OCI-LY3 (cell line): Measurements from ENCODE around the gene BCAR3.
"Not testable (repeated sequence)": the region's sequence is repeated elsewhere in the genome, so short reads cannot be mapped to it uniquely, and the experiment has no call there.

Experiments
- H2AFZ ChIP-seq: fragments of 200-600, 300-600 bp; shearing (Covaris generic); 2 replicates; pipeline ENCODE4 v1.6.0; 2014; ENCODE audit warnings: antibody characterized with exemption, low read depth, low read length
- H3K27ac ChIP-seq: fragments of 200-600, 300-600 bp; sonication (generic); 2 replicates; pipeline ENCODE4 v1.5.1; 2014; ENCODE audit warnings: mild to moderate bottlenecking, low read length, moderate library complexity, mixed read lengths
- H3K27me3 ChIP-seq: fragments of 200-600, 300-600 bp; sonication (generic); 2 replicates; pipeline ENCODE4 v1.6.1; 2014; ENCODE audit warnings: low read depth, low read length, mixed read lengths
- H3K36me3 ChIP-seq: fragments of 200-600, 300-600 bp; sonication (generic); replicated peaks from 2 replicates; pipeline ENCODE3; 2014; ENCODE audit warnings: low read depth, low read length, mixed read lengths
- H3K4me1 ChIP-seq: fragments of 300-600, 200-600 bp; sonication (generic); 2 replicates; pipeline ENCODE4 v1.6.1; 2014; ENCODE audit warnings: low read length, mixed read lengths
- H3K4me2 ChIP-seq: fragments of 200-600, 300-600 bp; sonication (generic); 2 replicates; pipeline ENCODE4 v1.6.1; 2014; ENCODE audit warnings: low read length, mixed read lengths
- H3K4me3 ChIP-seq: fragments of 300-600, 200-600 bp; sonication (generic); 2 replicates; pipeline ENCODE4 v1.5.1; 2014; ENCODE audit warnings: antibody characterized with exemption, mild to moderate bottlenecking, low read length, moderate library complexity
- H3K79me2 ChIP-seq: fragments of 300-600, 200-600 bp; shearing (Covaris generic); 2 replicates; pipeline ENCODE4 v1.6.1; 2014; ENCODE audit warnings: mild to moderate bottlenecking, low read length, mixed read lengths
- H3K9ac ChIP-seq: fragments of 300-600, 200-600 bp; shearing (Covaris generic); 2 replicates; pipeline ENCODE4 v1.6.0; 2014; ENCODE audit warnings: mild to moderate bottlenecking, low read length, moderate library complexity
- H3K9me3 ChIP-seq: fragments of 200-600, 300-600 bp; shearing (Covaris generic); 2 replicates; pipeline ENCODE4 v1.6.1; 2014; ENCODE audit warnings: low read length, mixed read lengths; ENCODE audit not compliant: insufficient read depth
- H4K20me1 ChIP-seq: fragments of 200-600, 300-600 bp; sonication (generic); 2 replicates; pipeline ENCODE4 v1.6.1; 2016; ENCODE audit warnings: low read length, mixed read lengths; ENCODE audit not compliant: insufficient read depth
- CTCF ChIP-seq: fragments of 200-600, 300-600 bp; sonication (generic); IDR thresholded peaks from 2 replicates; pipeline ENCODE4 v1.5.1; 2014; ENCODE audit warnings: antibody characterized with exemption, low read length, low read depth
- EZH2phosphoT487 ChIP-seq: fragments of 200-600 bp; shearing (Covaris generic); IDR thresholded peaks from 2 replicates; pipeline ENCODE4 v1.6.1; 2018; ENCODE audit warnings: antibody characterized with exemption, mixed run types, low read depth

BCAR3 gene

GRCh38 chr1:93675931-93676330 is 5.7 kb downstream of the BCAR3 start:
- no peaks in the 10 kb centered on the region for H3K9me3 ChIP-seq
- H3K27me3 ChIP-seq, result no peaks in the 10 kb centered on the region
- H3K79me2 ChIP-seq, result peaks cover 84% of the 10 kb centered on the region
- no peak overlapping the region for H3K27ac ChIP-seq
- no peak overlapping the region for H3K4me2 ChIP-seq
- peaks cover 15% of the 10 kb centered on the region for H3K4me1 ChIP-seq
- H3K4me3 ChIP-seq, result no peak overlapping the region
- peaks cover 84% of the 10 kb centered on the region for H4K20me1 ChIP-seq
- no peak overlapping the region for H2AFZ ChIP-seq
- peaks cover 67% of the 10 kb centered on the region for H3K36me3 ChIP-seq
- TF ChIP-seq EZH2phosphoT487 (no peak), CTCF (no peak)
- no peak overlapping the region for H3K9ac ChIP-seq

- no peaks in the 10 kb centered on the region for H3K9me3 ChIP-seq
- H3K4me1 ChIP-seq, result peaks cover 14% of the 10 kb centered on the region
- no peak overlapping the region for H3K27ac ChIP-seq
- no peak overlapping the region for H3K4me3 ChIP-seq
- peaks cover 80% of the 10 kb centered on the region for H3K79me2 ChIP-seq
- H3K27me3 ChIP-seq, result no peaks in the 10 kb centered on the region
- H4K20me1 ChIP-seq, result peaks cover 83% of the 10 kb centered on the region
- no peak overlapping the region for H3K4me2 ChIP-seq
- peaks cover 68% of the 10 kb centered on the region for H3K36me3 ChIP-seq
- H2AFZ ChIP-seq, result no peak overlapping the region
- TF ChIP-seq CTCF (no peak), EZH2phosphoT487 (no peak)
- no peak overlapping the region for H3K9ac ChIP-seq
These were observed 6.4 kb downstream of the BCAR3 start for GRCh38 chr1:93675271-93675670.

- Histone ChIP-seq H3K79me2 (peaks cover 75% of the 10 kb centered on the region), H4K20me1 (peaks cover 80% of the 10 kb centered on the region), H3K36me3 (peaks cover 59% of the 10 kb centered on the region)
- H2AFZ ChIP-seq, H3K4me2 ChIP-seq, H3K27ac ChIP-seq, H3K9ac ChIP-seq, H3K9me3 ChIP-seq, H3K4me1 ChIP-seq, H3K27me3 ChIP-seq, H3K4me3 ChIP-seq: not testable (repeated sequence)
These were observed 7.6 kb downstream of the BCAR3 start for GRCh38 chr1:93674071-93674470.

- Histone ChIP-seq H3K27ac (no peak overlapping the region), H4K20me1 (peaks cover 77% of the 10 kb centered on the region), H3K27me3 (no peaks in the 10 kb centered on the region), H3K9me3 (no peaks in the 10 kb centered on the region), H3K4me2 (no peak overlapping the region), H3K4me3 (no peak overlapping the region), H2AFZ (no peak overlapping the region), H3K36me3 (peaks cover 52% of the 10 kb centered on the region), H3K4me1 (0 out of 2 replicates have a peak, but pooled peaks cover 3% of the 10 kb centered on the region), H3K9ac (no peak overlapping the region), H3K79me2 (peaks cover 70% of the 10 kb centered on the region)
- TF ChIP-seq CTCF (no peak), EZH2phosphoT487 (no peak)
These were observed 8.3 kb downstream of the BCAR3 start for GRCh38 chr1:93673163-93673829.
